CMK (cell line): ENCODE data around the gene CKM.
"Not testable (repeated sequence)": the region's sequence is repeated elsewhere in the genome, so short reads cannot be mapped to it uniquely, and the experiment has no call there.

Source experiments
- DNase-seq: peaks from one replicate; pipeline ENCODE4 v3.0.0-alpha.2; 2010; ENCODE audit warnings: low read depth

CKM gene

DNA sequence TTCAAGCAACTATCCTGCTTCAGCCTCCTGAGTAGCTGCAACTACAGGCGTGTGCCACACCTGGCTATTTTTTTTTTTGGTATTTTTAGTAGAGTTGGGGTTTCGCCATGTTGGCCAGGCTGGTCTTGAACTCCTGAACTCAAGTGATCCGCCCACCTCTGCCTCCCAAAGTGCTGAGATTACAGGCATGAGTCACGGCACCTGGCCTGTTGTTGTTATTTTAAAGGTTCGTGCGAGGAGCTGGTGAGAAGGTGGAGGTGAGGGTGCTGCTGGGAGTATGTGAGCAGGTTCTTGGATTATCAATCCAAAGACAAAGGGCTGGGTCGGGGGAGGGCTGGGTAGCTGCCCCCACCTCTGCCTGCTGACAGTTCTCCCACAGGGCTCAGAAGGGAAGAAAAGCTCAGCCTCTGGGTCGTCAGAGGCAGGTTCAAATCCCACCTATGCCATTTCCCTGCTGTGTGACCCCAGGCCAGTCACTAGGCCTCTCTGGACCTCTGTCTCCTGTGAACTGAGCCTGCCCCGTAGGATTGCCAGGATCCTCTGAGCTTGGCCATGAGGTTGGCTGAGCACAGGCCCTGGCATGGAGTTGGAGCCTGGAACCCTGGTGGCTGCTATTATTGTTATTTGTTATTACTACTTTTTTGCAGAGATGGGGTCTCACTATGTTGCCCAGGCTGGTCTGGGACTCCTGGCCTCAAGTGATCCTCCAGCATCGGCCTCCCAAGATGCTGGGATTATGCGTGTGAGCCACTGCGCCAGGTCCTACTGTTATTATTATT is 1.5 kb downstream of the CKM start:
- DNase-seq, result no peak

- DNase-seq, result no peak
Measured at GRCh38 chr19:45315304-45315703, 7.4 kb downstream of the CKM start.

DNA sequence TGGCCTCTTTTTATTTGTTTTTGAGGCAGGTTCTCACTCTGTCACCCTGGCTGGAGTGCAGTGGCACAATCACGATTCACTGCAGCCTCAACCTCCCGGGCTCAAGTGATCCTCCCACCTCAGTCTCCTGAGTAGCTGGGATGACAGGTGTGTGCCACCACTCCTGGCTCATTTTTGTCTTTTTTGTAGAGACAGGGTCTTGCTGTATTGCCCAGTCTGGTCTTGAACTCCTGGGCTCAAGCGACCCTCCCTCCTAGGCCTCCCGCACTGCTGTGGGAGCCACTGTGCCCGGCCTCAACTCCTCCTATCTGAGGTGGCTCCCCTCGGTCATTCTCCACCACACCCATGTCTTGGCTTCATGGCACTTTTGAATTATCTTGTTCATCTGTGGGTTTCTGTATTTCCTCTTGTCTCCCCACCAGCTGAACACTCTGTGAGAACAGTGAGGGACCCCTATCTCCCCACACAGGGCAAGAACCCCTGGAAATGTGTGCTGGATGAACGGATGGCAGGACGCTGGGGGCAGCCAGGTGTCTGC is 7.9 kb downstream of the CKM start:
- DNase-seq, result no peak

GRCh38 chr19:45312285-45312684 is 10.4 kb downstream of the CKM start:
- not testable (repeated sequence) for DNase-seq

GRCh38 chr19:45311621-45312020 is 11.1 kb downstream of the CKM start:
- DNase-seq, result peak; percentile 83

GRCh38 chr19:45309322-45309721 is 13.4 kb downstream of the CKM start:
- DNase-seq, result not testable (repeated sequence)

- DNase-seq, result no peak
Measured at GRCh38 chr19:45307361-45307760, 15.3 kb downstream of the CKM start.

DNA sequence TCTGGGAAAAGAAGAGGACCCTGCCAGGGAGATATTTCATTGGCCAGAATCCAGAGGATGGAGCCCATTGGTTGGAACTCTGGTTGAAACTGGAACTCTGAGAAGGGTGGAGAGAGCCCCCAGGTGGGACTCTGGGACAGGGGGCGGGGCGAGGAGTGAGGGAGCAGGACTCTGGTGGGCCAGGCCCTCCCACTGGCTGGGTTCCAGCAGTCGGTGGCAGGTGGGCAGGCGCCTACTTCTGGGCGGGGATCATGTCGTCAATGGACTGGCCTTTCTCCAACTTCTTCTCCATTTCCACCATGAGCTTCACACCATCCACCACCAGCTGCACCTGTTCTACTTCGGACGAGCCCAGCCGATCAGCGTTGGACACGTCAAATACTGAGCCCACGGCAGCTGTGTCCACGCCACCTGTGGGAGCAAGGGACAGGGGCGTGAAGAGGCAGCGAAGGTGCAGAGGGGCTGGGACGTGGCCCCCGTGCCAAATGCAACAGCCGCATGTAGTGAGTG is 16.1 kb downstream of the CKM start:
- DNase-seq, result no peak

GRCh38 chr19:45306040-45306439 is 16.6 kb downstream of the CKM start:
- no peak for DNase-seq

GRCh38 chr19:45305421-45305820 is 17.3 kb downstream of the CKM start:
- no peak for DNase-seq

DNA sequence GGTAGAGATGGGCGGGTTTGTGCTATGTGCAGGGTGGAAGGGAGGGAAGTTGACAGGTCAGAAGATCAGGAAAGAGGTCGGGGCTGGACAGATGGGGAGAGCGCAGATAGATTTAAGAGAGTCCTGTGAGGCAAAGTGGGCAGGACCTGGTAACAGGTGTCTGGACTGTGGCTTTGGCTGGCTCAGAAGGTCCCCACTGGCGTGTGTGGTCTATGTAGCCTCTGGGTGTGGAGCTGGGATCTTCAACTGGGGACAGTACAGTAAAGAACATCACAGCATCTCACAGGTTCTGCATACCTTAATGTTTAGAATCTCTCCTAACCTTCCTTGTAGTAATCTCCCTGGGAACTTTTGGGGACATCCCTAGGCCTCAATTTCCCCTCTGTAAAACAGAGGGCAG is 17.7 kb downstream of the CKM start:
- DNase-seq, result no peak

DNA sequence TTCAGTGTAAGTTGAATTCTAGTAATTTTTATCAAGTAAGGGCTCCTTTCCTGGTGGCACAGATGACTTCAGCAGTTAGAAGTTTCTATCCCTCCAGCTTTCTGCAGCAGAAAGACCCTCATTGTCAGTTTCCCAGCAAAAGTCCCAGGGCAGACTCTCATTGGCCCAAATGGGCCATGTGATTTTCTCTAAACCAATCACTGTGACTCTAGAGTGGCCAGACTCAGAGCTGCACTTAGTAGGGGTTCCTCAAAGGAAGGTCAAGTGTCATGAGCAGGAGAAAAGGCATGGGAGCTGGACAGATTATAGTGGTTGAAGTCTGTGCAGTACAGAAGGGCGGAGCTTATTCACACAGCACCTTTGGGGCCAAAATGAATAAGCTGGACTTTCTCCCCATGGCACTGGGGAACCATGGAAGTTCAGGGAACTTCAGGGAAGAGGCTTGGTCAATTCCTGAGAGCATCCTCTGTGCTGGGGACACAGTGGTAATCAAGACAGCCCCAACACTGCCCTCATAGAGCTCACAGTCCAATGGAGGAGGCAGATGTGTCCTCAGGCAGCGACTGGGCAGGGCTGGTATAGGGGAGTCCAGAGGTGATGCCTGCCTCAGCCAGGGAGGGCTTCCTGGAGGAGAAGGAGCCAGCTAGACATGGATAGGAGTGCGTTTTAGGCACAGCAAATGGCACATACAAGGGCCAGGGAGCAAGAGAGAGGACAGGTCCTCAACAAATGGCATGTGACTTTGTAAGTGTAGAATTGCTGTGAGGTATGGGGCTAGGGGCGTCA is 18.3 kb downstream of the CKM start:
- DNase-seq, result no peak

DNA sequence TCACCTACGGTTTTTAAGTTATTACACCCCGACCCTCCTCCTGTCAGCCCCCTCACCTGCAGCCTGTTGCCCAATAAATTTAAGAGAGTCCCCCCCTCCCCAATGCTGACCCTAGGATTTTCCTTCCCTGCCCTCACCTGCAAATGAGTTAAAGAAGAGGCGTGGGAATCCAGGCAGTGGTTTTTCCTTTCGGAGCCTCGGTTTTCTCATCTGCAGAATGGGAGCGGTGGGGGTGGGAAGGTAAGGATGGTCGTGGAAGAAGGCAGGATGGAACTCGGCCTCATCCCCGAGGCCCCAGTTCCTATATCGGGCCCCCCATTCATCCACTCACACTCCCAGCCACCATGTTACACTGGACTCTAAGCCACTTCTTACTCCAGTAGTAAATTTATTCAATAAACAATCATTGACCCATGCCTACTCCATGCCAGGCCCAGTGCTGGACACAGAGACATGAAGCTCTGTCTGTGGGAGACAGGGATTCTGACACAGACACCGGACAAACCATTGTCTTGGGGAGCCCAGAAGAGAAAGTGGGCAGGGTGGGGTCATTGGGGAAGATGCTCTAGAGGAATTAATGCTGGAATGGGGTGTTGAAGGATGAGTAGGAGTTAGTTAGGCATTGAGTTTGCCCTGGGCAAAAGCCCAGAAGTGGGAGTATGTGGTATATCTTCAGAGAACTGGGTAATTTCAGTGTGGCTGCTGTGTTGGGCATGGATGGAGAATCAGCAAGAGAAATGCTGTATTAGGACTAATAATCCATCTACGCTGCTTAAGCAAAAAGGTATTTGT is 19.2 kb downstream of the CKM start:
- no peak for DNase-seq

DNA sequence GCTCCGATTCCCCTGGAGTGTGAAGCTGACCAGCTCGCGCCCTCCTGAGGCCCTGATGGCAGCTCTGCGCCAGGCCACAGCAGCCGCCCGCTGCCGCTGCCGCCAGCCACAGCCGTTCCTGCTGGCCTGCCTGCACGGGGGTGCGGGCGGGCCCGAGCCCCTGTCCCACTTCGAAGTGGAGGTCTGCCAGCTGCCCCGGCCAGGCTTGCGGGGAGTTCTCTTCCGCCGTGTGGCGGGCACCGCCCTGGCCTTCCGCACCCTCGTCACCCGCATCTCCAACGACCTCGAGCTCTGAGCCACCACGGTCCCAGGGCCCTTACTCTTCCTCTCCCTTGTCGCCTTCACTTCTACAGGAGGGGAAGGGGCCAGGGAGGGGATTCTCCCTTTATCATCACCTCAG is 20.3 kb downstream of the CKM start:
- no peak for DNase-seq

- no peak for DNase-seq
Measured at GRCh38 chr19:45299719-45300118, 23.0 kb downstream of the CKM start.

GRCh38 chr19:45298264-45298663 is 24.4 kb downstream of the CKM start:
- DNase-seq, result no peak

DNA sequence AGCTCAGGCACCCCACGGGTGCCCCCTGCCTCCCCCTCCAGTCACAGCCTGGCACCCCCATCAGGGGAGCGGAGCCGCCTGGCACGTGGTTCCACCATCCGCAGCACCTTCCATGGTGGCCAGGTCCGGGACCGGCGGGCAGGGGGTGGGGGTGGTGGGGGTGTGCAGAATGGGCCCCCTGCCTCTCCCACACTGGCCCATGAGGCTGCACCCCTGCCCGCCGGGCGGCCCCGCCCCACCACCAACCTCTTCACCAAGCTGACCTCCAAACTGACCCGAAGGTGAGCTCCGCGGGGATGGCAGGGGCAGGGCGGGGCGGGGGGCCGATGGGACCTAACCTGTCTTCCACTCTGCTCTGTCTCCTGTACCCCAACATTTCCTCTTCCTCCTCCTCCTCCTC is 25.0 kb downstream of the CKM start:
- DNase-seq, result no peak

DNA sequence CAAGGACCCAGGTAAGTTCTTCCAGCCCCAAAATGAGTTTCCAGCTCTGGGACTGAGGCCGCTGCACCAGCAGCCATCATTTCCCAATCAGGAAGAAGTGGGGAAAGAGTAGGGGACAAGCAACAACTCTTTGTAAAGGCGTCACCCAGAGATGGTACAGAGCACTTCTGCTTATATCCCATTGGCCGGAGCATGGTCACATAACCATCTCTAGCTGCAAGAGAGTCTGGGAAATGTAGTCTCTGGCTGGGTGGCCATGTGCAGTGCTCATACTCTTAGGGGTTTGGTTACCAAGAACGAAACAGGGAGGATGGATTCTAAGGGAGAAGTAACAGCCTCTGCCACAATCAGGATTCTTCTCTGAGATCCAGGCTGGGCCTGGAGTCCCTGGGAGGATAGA is 26.3 kb downstream of the CKM start:
- DNase-seq, result no peak

GRCh38 chr19:45295873-45296272 is 26.8 kb downstream of the CKM start:
- no peak for DNase-seq

DNA sequence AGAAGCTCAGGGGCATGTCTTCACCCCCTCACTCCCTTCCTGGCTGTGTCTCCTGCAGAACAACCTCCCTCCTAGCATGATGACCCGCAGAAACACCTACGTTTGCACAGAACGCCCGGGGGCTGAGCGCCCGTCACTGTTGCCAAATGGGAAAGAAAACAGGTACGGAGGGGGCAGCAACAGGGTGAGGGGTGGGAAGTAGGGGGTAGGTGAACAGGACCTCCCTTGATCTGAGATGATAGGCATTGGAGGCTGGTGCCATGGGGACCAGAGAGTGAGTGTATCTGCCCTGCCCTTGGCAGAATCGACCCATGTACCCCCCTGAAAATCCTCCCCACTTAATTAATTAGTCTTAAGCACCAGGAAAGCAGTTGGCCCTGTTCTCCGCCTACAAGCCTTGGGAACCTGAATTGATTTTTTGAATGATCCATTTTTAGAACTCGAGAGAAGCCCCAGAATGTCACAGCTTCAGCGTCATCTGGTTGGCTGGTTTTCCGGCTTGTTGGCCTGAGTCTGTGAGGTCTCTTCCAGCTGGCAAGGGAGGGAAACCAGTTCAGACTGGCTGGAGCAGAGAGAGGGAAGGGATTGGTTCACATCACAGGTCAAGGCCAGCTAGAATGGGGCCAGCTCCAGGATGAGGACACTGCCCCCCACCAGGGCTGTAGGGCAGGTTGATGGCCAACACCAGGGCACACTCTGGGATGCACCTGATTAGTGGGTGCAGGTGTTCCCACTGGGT is 28.2 kb downstream of the CKM start:
- DNase-seq, result no peak

GRCh38 chr19:45293682-45294081 is 29.0 kb downstream of the CKM start:
- no peak for DNase-seq

DNA sequence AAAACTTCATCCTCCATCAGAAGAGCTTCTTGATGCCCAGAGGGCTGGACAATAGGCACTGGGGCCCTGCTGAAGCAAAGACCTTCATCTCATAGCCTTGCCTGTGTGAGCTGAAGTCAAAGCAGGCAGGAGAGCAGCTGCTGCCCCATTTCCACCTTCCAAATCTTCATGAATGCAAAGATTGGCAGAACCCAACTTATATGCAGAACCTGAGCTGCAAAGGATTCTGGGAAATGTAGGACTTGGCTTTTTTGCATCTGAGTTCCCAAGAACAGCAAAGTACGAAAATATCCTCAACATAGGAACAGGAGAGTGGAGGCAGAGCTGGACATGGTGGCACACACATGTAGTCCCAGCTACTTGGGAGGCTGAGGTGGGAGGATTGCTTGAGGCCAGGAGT is 30.8 kb downstream of the CKM start:
- no peak for DNase-seq
